Spleen (tissue), 7 donors: ENCODE measurements around the gene SOX6.

ENCODE experiments used
- POLR2A ChIP-seq, 3 donors: fragments of 450-650 bp; IDR thresholded peaks; one replicate each; pipeline ENCODE4 v1.5.1; 2017; ENCODE audit warnings: antibody characterized with exemption in 3 of 3, mild to moderate bottlenecking in 1 of 3
- POLR2AphosphoS5 ChIP-seq, 3 donors: sonication (generic); formaldehyde crosslinking; IDR thresholded peaks; one replicate each; pipeline ENCODE4 v1.5.1; 2017; ENCODE audit warnings: antibody characterized with exemption in 3 of 3
- TF ChIP-seq, protein P1 (sequence below), 11 experiments: fragments of 200-600 bp in 7 of 11; fragments of 450-650 bp in 4 of 11; sonication (generic) in 4 of 11; IDR thresholded peaks in 8 of 11; conservative IDR thresholded peaks in 3 of 11; 1 replicate in 7 of 11; 2 replicates in 4 of 11; pipeline versions ENCODE4 v1.4.0 to v1.8.0; 2016 to 2021; ENCODE audit warnings: antibody characterized with exemption in 11 of 11, inconsistent platforms in 4 of 11, mild to moderate bottlenecking in 1 of 11
- donor health status: DM: no; HTN: no; CAD: no; lungs with moderate emphysema.
- donor health status: DM: no; HTN: no; CAD: no.
- donor health status: DM: no; HTN: no; CAD: no.

DNA sequence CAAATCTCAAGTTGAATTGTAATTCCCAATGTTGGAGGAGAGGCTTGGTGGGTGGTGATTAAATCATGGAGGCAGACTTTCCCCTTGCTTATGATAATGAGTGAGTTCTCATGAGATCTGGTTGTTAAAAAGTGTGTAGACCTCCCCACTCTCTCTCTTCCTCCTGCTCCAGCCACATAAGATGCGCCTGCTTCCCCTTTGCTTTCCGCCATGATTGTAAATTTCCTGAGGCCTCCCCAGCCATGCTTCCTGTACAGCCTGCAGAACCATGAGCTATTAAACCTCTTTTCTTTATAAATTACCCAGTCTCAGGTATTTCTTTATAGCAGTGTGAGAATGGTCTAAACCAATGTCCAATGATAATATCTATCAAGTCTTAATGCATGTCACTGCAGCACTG lies 34.2 kb downstream of the SOX6 start:
- TF ChIP-seq, protein P1, sequence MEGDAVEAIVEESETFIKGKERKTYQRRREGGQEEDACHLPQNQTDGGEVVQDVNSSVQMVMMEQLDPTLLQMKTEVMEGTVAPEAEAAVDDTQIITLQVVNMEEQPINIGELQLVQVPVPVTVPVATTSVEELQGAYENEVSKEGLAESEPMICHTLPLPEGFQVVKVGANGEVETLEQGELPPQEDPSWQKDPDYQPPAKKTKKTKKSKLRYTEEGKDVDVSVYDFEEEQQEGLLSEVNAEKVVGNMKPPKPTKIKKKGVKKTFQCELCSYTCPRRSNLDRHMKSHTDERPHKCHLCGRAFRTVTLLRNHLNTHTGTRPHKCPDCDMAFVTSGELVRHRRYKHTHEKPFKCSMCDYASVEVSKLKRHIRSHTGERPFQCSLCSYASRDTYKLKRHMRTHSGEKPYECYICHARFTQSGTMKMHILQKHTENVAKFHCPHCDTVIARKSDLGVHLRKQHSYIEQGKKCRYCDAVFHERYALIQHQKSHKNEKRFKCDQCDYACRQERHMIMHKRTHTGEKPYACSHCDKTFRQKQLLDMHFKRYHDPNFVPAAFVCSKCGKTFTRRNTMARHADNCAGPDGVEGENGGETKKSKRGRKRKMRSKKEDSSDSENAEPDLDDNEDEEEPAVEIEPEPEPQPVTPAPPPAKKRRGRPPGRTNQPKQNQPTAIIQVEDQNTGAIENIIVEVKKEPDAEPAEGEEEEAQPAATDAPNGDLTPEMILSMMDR (IDR thresholded peaks at IDR 0.05 in 8 of 11, conservative IDR thresholded peaks at IDR 0.05 in 3 of 11), result no peak
- TF ChIP-seq POLR2A (IDR thresholded peaks at IDR 0.05) (no peak), POLR2AphosphoS5 (IDR thresholded peaks at IDR 0.05) (no peak)
